ENCODE data around the gene C4orf50.
"Not testable (repeated sequence)": the region's sequence is repeated elsewhere in the genome, so short reads cannot be mapped to it uniquely, and the experiment has no call there.

The C4orf50 gene

DNA sequence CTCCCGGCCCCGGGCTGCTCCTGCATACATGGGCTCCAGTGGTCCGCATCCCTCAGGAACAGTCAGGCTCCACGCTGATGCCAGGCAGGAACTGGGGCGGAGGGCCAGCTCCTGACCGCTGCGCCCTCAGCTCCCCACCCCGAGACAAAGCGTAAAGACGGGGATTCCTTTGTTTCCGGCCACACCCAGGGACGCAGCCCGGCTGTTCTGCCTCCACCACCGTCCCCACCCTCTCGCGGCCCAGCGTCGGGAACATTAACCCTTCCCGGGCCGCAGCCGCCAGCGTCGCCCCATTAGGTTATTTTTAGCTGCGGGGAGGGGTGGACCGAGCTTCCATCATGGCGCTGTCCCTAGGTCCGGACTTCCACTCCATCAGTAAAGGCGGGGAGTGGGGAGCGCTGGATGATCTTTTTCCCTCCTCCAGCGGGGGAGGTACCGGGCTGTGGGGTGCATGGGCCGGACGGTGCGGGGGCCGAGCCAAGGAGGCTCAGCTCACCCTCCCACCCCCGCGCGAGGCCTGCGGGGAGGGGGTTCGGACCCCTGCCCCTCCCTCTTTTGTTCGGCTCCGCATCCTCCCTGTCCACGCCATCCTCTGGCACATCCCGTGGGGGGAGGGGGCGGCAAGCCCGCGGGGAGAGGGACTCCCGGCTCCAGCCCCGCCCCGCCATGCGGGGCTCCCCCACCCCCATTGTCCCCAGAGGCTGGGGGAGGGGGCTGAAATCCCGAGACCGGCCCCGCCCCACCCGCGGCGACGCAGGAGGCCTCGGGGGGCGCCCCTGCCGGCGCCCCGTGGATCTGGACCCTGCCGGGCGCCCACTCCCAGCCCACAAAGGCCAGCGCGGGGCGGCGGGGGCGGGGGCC lies 130.6 kb downstream of the C4orf50 start:
- DNase-seq: peak in 1 of 14 donors; percentile 53

DNA sequence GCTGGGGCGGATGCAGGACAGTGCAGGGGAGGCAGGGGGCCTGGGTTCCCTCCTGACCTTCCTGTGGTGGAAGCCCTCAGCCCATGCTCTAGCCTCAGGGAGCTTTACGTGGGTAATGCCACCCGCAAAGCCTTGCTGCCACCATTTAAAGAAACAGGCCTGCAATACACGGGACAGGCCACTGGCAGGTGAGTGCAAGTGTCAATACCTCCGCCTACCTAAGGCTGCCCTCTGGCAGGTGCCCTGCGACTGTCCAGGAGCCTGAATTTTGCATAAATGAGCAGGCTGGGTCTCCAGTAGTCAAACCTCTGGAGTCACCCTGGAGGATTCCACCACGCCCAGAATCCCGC lies 131.2 kb downstream of the C4orf50 start:
- no peak for DNase-seq

DNA sequence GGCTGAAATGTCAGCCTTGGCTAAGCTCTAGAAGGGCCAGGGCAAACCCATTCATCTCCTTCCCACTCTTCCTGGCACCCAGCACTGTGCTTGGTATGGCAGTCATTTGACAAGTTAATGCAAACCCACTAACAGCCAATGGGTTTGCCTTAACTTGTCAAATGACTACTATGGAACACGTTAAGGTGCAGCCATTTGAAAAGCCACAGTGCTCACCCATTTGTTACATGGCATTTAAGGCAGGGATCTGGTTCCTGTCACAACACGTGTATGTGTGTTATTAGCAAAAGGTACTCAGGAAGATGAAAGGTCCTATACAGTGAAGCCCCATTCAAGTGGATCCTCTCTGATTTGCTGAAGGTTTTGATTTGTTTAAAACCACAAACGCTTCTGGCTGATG lies 132.5 kb downstream of the C4orf50 start:
- no peak for DNase-seq

DNA sequence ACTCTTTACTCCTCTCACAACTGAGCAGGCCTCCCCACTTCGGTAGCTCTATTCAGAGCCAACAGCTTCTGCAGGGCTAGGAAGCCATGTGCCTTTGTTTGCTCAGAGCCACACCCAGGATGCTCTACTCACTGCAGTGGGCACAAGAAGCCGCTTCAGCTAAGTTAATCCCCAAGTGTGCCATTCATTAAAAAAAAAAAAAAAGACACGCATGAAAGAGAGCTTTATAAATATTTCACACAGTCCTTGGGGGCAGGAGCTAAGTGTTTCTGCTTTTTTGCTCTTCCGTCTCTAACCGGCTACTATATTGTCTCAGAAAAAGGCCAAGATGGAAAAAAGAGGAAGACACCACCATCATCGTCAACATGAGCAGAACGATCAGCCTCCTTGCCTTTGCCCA lies 133.4 kb downstream of the C4orf50 start:
- no peak for DNase-seq

DNA sequence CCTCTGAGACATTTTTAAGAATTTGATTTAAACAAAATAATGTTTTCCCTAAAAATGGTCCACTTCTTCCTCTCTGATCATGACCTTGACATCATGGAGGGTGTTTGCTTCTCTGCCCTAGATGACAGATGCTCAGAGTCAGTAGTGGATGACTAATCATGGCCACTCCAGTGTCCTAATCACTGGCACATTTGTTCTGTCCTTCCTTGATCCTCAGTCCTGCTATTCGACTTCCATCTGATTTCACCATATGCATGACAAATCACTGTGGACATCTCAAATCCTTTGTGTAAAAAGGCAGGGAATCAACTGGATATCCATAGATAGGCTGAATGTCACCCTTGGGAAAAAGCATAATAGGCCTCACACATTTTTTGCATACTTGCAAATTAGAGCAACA lies 134.3 kb downstream of the C4orf50 start:
- no peak for DNase-seq

DNA sequence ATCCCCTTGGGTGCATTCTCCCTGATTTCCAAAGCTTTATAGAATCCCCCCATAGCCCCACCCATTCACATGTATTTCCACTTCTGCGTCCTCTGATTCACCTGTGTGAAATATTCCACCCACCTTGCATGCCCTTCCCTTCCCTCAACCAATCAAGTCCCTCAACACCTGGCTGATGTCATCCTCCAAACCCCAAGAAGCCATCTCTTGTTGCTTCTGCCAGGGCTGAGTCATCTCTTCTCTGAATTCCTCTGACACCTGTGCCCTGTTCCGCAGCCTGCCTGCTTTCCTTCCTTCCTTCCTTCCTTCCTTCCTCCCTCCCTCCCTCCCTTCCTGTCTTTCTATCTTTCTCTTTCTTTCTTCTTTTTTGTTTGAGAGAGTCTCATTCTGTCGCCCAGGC lies 135.3 kb downstream of the C4orf50 start:
- no peak for DNase-seq

DNA sequence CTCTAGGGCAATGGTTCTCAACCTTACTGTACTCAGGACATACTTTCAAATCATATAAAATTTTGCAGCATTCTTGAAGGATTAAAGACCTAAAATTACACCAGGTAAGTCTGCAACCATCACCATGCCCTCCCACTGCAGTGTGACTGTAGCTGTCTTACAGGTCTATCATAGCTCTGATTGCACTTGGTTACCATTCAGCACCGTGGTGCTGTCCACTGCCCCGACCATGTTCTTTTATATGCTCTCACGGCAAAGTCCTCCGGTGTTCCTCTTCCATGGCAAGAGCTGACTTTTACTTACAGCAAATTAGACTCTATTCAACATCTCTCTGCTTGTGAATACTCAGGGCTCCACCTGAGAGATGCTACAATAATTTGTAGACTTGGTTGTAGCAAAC lies 136.9 kb downstream of the C4orf50 start:
- no peak for DNase-seq

DNA sequence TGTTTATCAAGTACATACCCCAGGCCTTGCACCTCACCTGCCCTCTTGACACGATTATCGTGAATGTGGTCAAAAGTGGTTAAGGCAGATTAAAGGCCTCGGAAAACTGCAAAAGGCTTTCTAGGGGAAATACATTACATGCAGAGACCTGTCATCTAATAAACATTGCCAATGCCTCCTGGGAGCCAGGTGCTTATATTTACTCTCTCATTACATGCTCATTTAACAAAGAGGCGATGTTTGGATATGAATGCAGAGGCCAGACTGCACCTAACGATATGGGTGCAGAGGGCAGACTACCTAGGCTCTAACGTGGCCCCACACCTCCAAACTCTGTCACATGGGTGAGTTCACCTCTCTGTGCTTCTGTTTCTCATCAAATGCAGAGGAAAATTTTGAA lies 139.9 kb downstream of the C4orf50 start:
- no peak for DNase-seq

DNA sequence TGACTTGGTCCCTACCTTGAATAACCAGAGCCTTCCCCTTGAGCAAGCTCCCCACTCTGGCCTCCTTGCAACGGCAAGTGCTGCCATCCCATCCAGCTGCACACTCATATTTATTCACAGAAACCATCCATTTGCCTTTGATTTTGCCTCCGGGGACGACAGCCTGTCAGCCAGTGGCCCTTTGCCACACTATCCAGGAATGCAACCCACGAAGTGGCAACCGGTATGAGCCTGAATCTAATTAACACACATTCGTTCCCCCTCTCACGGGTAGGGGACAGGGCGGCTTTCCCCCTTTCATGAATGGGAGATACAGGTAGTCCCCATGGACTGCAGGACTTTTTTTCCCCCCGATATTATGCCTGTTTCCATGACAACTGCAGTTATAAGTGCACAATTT lies 140.8 kb downstream of the C4orf50 start:
- DNase-seq: no peak

DNA sequence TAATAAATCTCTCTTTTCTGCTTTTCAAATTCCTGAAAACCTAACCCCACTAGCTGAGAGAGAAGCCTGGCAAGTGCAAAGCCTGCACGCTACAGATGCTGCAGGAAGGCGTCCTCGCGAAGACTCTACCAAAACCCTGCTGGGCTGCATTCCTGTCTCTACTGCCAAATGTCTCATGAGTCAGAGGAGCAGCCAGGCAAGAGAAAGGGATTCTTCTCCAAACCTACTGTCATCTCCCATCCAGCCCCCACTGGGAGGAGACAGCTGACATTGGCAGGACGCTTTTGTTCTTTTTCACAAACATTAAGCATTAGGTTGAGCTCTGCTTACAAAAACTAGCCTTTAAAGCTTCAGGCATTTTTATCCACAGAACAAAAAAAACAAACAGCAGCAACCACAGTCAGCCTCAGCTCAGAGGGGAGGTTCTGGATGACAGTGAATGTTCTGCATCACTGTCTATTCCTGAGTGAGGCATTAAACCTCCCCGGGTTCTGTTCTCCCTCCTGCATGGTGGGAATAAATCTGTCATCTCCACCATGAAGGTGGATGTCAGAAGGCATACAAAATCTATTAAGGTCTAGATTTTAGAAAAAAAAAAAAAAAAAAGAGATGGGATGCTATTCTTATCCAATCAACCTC lies 143.3 kb downstream of the C4orf50 start:
- DNase-seq: peak in 4 of 14 donors; percentile 13 to 90 (median 38)

DNA sequence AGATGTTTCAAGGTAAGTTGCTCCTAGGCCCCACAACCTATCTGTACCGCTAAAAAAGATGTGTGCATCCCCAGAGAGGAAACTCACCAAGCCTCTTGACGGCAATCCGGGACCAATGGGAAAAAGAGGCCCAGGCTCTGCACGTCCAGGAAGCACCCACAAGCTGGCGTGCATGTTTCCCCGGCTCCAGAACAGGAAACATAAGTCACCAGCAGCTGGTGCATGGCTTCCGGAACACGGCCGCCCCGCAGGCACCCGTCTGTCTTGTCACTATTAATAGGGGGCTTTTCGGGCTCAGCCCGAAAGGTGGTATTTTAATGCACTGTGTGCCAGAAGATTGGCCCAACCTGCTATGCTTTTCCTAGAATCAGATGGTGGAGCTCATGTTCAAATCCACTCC lies 147.5 kb downstream of the C4orf50 start:
- peak in 1 of 14 donors; percentile 33 for DNase-seq

DNA sequence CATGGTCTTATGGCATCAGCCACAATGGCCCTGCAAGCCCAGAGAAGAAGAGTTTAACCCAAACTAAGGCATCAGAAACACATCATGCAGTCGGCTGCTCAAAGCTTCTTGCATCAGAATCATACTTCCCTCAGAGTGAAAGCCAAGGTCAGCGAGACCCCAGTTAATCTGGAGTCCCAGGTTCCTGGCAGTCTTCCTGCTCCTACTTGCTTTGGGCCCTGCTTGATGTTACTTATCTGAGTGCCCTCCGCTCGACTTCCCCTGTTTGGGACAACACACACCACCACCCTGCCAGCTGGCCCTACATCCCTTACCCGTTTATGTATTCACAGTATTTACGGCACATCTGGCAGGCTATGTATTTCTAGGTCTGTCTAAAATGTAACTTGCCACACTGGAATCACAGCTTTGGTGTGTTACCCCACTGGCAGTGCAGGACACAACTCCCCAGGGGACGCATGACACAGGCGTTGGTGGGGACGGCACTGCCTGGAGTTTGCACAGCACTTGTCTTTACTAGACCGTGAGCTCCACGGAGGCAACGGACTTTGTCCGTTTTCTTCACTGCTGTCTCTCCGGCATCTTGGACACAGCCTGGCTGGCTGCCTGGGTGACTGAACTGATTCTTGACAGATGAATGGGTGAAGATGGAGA lies 148.1 kb downstream of the C4orf50 start:
- DNase-seq: no peak

DNA sequence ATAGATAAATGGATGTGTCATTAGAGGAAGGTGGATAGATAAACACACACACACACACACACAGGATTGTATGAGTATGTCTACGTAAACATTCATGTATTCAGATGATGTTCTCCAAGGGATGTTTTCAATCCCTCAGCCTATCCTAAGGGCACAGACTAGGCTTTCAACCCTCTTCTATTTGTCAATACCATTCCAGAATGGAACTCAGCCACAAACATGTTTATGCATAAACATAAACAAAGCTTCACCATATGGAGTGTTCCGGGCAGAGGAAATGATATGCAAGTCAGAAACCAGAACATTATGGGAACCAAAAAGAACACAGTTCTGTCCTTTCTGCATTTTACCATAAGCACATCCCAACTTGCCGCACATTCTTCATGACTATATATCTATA lies 150.4 kb downstream of the C4orf50 start:
- DNase-seq: no peak

DNA sequence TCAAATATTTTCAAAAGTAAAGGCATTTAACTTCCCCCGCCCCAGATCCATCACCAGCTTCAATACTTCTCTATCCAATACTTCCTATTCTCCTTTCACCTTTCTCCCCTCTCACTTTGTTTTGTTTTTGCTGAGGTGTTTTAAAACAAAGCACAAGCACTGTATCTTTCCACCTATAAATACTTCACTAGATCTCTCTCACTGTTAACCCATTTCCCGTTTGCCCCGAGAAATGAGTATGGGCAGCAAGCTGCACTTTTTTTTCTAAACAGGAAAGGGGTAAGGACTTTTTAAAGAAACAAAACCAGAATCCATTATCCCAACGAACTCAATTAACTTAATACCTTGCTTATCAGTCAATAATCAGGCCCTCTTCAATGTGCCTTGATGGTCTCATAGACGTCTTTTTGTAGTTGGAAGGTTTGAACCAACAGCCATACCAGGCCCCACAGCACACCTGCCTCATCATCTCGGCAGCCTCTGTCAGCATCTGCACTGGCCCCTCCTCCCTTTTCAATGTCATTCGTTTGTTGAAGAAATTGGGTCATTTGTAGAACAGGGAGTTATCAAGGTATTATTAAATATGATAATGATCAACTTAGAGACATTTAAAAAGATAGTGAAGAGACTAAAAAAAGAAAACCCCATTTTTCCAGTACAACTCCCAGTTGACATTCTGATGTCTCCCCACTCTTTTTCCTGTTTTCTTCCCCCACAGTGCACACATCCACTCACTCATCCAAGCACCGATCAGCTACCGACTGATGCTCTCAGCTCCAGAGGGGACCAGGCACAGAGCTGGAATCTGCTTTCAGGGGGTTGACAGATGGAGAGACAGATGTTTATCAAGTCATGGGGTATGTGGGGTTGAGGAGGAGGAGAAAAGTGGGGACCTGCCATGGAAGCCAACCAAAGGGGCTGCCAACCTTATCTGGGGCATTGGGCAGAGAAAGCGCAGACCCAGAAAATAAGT lies 151.1 kb downstream of the C4orf50 start:
- no peak for DNase-seq

DNA sequence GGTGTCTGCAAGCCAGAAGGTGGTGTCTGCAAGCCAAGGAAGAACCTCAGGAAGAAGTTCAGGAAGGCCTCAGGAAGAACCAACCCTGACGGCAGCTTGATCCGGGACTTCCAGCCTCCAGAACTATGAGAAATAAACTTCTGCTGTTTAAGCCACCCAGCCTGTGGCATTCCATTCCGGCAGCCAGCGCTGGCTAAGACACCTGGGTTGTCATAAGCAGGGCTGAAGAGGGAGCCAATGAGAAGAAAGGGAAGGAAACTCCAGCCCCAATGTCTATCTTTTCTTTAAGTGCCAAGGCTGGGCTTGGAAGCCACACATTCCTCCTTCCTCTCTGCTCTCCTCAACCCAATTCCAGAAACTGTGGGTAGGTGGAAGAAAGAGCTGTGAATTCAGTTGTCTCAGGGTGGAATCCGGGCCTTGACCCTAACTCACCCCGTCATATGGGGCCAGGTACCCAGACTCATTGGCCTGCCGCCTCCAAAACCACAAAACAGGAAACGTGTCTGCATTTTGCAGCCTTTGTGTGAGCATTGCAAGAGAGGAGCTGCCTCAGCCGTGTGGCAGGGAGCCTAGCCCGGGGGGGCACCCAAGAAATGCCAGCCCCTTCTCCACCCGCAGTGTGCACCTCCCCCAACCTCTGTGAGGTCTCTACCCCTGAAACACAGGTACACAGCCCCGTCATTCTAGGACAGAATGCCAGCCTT lies 152.2 kb downstream of the C4orf50 start:
- DNase-seq: no peak

DNA sequence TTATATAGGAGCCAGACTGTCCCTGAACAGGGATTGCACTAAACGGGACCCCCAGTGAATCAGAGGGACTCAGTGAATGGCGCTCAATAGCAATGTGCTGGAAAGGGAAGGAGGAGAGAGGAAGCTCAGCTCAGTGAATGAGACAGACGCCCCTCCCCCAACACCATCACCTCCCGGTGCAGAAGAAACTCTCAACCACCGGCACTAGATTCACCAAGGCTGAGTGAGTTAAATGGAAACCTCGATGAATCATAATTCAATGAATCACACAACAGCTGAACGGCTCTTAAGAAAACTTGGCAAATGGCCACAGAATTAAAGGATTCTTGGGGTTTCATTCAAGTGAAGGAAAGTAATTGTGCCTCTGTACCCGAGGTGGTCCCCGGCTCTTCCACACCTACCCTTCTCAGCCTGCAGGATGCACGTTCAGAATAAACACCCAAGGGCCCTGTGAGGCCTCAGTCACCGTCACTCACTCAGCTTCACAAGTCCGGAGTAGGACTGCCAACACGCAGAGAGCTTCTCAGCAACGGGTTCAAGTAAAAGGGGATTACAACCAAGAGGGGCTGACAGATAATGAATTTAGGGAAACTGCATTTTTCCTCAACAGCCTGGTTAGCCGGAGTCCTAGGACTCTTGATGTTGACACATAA lies 154.6 kb downstream of the C4orf50 start:
- no peak for DNase-seq

DNA sequence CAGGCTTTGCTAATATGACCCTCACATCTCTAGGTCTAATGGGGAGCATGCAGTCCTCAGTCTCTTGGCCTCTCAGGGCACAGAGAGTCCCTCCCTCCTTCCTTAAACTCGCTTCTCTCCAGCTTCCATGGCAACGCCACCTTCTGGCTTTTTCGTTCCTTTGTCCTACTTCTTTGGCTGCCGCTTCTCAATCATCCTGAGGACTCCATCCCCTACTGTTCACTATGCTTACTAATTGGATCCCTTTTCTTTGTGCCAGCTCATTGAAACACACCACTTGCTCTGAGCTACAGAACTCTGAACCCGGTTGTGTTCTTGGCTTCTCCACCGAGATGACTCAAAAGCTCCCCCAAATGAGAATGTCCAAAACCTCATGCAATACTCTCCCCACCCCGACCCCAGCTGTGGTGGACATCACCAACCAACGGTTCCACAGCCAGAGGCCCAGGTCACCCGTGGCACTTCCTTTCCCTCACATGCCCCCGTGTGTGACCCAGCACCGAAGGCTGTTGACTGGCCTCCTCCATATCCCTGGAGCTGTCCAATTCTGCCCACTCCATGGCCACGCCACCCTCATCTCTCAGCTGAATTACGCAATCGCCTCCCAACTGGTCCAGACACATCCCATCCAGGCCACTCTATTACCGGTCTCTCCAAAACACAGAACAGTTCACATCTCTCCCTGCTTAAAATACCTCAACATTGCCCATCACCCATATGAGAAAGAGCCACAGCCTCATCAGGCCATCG lies 160.0 kb downstream of the C4orf50 start:
- peak in 3 of 14 donors; percentile 3 to 45 (median 19) for DNase-seq

DNA sequence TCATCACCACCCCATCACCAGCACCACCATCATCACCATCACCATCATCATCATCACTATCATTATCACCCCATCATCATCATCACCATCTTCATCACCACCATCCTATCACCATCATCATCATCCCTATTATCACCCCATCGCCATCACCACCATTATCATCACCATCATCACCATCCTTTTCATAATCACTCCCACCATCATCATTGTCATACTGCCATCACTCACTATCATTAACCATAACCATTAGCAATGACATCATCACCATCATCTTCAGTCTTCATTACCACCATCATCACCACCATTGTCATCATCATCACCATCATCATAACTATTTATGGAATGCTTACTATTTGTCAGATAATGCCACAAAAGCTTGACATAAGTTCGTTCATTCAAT lies 161.0 kb downstream of the C4orf50 start:
- DNase-seq: no peak

DNA sequence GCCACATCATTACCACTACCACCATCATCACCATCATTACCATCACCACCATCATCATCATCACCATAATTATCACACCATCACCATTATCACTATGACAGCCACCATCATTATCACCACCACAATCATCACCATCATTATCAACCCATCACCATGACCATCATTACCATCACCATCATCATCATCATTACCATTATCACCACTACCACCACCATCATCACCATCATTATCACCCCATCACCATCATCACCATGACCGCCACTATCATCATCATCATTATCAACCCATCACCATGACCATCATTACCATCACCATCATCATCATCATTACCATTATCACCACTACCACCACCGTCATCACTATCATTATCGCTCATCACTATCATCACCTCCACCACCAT lies 161.9 kb downstream of the C4orf50 start:
- DNase-seq: not testable (repeated sequence)

DNA sequence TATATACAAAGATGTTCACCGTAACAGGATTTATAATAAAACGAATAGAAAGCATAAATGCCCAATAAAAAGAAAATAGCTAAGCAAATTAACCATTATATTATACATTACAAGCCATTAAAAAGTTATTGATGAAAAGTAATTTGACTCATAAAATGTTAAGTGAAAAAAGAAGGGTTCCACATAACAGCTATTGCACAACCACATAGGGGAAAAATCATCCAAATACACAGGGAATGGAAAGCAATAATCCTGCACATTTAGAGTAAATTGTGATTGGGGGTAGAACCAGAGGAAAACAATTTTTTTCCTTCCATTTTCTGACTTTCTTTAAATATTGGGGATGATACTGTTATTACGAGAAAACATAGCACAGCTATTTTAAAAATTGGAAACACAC lies 163.3 kb downstream of the C4orf50 start:
- no peak for DNase-seq
